ENCODE data around the gene SEC16B.

- TF ChIP-seq, protein P1, sequence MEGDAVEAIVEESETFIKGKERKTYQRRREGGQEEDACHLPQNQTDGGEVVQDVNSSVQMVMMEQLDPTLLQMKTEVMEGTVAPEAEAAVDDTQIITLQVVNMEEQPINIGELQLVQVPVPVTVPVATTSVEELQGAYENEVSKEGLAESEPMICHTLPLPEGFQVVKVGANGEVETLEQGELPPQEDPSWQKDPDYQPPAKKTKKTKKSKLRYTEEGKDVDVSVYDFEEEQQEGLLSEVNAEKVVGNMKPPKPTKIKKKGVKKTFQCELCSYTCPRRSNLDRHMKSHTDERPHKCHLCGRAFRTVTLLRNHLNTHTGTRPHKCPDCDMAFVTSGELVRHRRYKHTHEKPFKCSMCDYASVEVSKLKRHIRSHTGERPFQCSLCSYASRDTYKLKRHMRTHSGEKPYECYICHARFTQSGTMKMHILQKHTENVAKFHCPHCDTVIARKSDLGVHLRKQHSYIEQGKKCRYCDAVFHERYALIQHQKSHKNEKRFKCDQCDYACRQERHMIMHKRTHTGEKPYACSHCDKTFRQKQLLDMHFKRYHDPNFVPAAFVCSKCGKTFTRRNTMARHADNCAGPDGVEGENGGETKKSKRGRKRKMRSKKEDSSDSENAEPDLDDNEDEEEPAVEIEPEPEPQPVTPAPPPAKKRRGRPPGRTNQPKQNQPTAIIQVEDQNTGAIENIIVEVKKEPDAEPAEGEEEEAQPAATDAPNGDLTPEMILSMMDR (IDR thresholded peaks at IDR 0.05), result no peak
- TF ChIP-seq POLR2AphosphoS5 (IDR thresholded peaks at IDR 0.05), result no peak
- no peak for TF ChIP-seq POLR2A (IDR thresholded peaks at IDR 0.05)
These were observed 37.7 kb downstream of the SEC16B start for GRCh38 chr1:177932123-177932522.

All from gastroesophageal sphincter (tissue), 3 donors.